Sciatic nerve (tissue), 2 donors: Measurements from ENCODE around the gene TIMM29. TPM values are rescaled to one million over a fixed set of nuclear protein-coding genes. Genes with fewer than 3 reads are reported as not detected.

Experiments
- ATAC-seq: fragments of 200-7000 bp; cut with Tn5 transposase; one replicate; pipeline ENCODE4 v1.9.1; 2020; ENCODE audit warnings: mild to moderate bottlenecking, moderate library complexity
- DNase-seq: peaks from one replicate; pipeline ENCODE4 v3.0.0-alpha.2; 2020; ENCODE audit warnings: low spot score
- intact Hi-C: fragments of 100-400 bp; cut with DNase I; formaldehyde crosslinking; loops from one replicate; pipeline ENCODE4 v1.14.2; 2022
- total RNA-seq: library from RNA; stranded (reverse); fragmentation: NEBNext Ultra II Directional; extraction: Animal tissue kit (Norgen Biotek cat#: 25700); gene quantifications from one replicate; pipeline ENCODE4 v1.2.1, GENCODE V29; 2021
- donor health status: DM: no; HTN: no; CAD: no.
- donor health status: DM: no; HTN: no; CAD: no.

Gene TIMM29
- total RNA-seq, result 14.4 TPM

- DNase-seq (peak; percentile 98), ATAC-seq (peak; percentile 98)
- intact Hi-C loops, result loop anchor here (10.0 kb wide), 1 partner anchor 54 kb away; the partner anchor contains the start of gene CARM1
Measured at GRCh38 chr19:10928563-10929401, at the start of gene TIMM29, which contains the start of gene YIPF2. TSS of gene TIMM29 (plus strand) at chr19:10928811. CDS start at chr19:10928823, 12 bp downstream. TSS of gene YIPF2 (minus strand) at chr19:10928639. CDS start at chr19:10928410, 229 bp downstream.

GRCh38 chr19:10881403-10882107 lies 47.1 kb upstream of the TIMM29 start:
- intact Hi-C loops, result no loop called here
- no peak for DNase-seq
- no peak for ATAC-seq

GRCh38 chr19:10882108-10882457 lies 46.5 kb upstream of the TIMM29 start:
- intact Hi-C loops, result no loop called here
- no peak for ATAC-seq
- DNase-seq, result no peak

- ATAC-seq (no peak), DNase-seq (no peak)
- intact Hi-C loops, result no loop called here
Measured at GRCh38 chr19:10884274-10884673, 44.3 kb upstream of the TIMM29 start.

GRCh38 chr19:10885201-10886169 lies 43.1 kb upstream of the TIMM29 start:
- ATAC-seq (no peak), DNase-seq (no peak)
- intact Hi-C loops, result no loop called here

- no peak for DNase-seq
- ATAC-seq, result no peak
- intact Hi-C loops, result no loop called here
Measured at GRCh38 chr19:10887616-10888367, 40.8 kb upstream of the TIMM29 start.

GRCh38 chr19:10888421-10888866 lies 40.2 kb upstream of the TIMM29 start:
- intact Hi-C loops, result no loop called here
- ATAC-seq (no peak), DNase-seq (no peak)

- DNase-seq, result no peak
- ATAC-seq, result no peak
Measured at GRCh38 chr19:10889880-10890279, 38.7 kb upstream of the TIMM29 start.

GRCh38 chr19:10891405-10892086 lies 37.1 kb upstream of the TIMM29 start:
- intact Hi-C loops, result no loop called here
- DNase-seq (no peak), ATAC-seq (peak; percentile 49)

More at GRCh38 chr19:10889880-10890279, 38.7 kb upstream of the TIMM29 start:
- intact Hi-C loops, result no loop called here

- intact Hi-C loops, result no loop called here
- ATAC-seq, result no peak
- DNase-seq, result no peak
Measured at GRCh38 chr19:10892256-10892655, 36.4 kb upstream of the TIMM29 start.

GRCh38 chr19:10894911-10895213 lies 33.7 kb upstream of the TIMM29 start:
- no peak for DNase-seq
- no peak for ATAC-seq
- intact Hi-C loops, result no loop called here

GRCh38 chr19:10895363-10895762 lies 33.2 kb upstream of the TIMM29 start:
- ATAC-seq (no peak), DNase-seq (no peak)
- intact Hi-C loops, result no loop called here

- DNase-seq (no peak), ATAC-seq (no peak)
- intact Hi-C loops, result no loop called here
Measured at GRCh38 chr19:10895920-10896319, 32.7 kb upstream of the TIMM29 start.

GRCh38 chr19:10896851-10897526 lies 31.6 kb upstream of the TIMM29 start:
- intact Hi-C loops, result no loop called here
- ATAC-seq, result no peak

GRCh38 chr19:10898633-10899032 lies 30.0 kb upstream of the TIMM29 start:
- DNase-seq, result no peak
- intact Hi-C loops, result no loop called here

More at GRCh38 chr19:10896851-10897526, 31.6 kb upstream of the TIMM29 start:
- no peak for DNase-seq

GRCh38 chr19:10899151-10899653 lies 29.4 kb upstream of the TIMM29 start:
- ATAC-seq (no peak), DNase-seq (no peak)

More at GRCh38 chr19:10898633-10899032, 30.0 kb upstream of the TIMM29 start:
- ATAC-seq, result peak; percentile 6

GRCh38 chr19:10907925-10908324 lies 20.7 kb upstream of the TIMM29 start:
- intact Hi-C loops, result no loop called here
- no peak for ATAC-seq
- no peak for DNase-seq

More at GRCh38 chr19:10899151-10899653, 29.4 kb upstream of the TIMM29 start:
- intact Hi-C loops, result no loop called here
